Measurements from ENCODE around the gene AP5M1.

- no peak for TF ChIP-seq CTCF (IDR thresholded peaks at IDR 0.05; ENCODE audit: poor library complexity)
- no peak for TF ChIP-seq EZH2phosphoT487 (IDR thresholded peaks at IDR 0.05; ENCODE audit: low read depth, severe bottlenecking, unreplicated experiment)
- no peak for TF ChIP-seq EZH2 (IDR thresholded peaks at IDR 0.05; ENCODE audit: borderline replicate concordance)
Measured at GRCh38 chr14:57266065-57266464, 2.7 kb upstream of the AP5M1 start.
